Gastrocnemius medialis (tissue), 4 donors: Measurements from ENCODE around the gene FAM13A. TPM values are rescaled to one million over a fixed set of nuclear protein-coding genes. Genes with fewer than 3 reads are reported as not detected.
A peak's percentile ranks its signal among the peaks of the same experiment; 100 is the strongest.

Experiments used
- ATAC-seq, 2 donors: fragments of 150-250 bp; one replicate each; pipeline ENCODE4 v1.9.1; 2016
- DNase-seq, 2 donors: peaks; one replicate each; pipeline ENCODE4 v3.0.0-alpha.2; 2019
- H3K27ac ChIP-seq, 4 donors: fragments of 200-600 bp; sonication (generic); 1 replicate in 1 of 4; 2 replicates in 3 of 4; pipeline ENCODE4 v1.5.1; 2016 to 2018; ENCODE audit warnings: mild to moderate bottlenecking in 2 of 4, moderate library complexity in 1 of 4
- H3K27me3 ChIP-seq, 3 donors: fragments of 200-600 bp; sonication (generic) in 2 of 3; 1 replicate in 1 of 3; 2 replicates in 2 of 3; pipeline versions ENCODE4 v1.5.1 to v1.6.0; 2016 to 2019; ENCODE audit warnings: mild to moderate bottlenecking in 1 of 3, moderate library complexity in 1 of 3
- H3K36me3 ChIP-seq, 2 donors: fragments of 200-600 bp; sonication (generic) in 1 of 2; one replicate each; pipeline ENCODE4 v1.5.1; 2017 to 2018
- H3K4me1 ChIP-seq, 2 donors: fragments of 200-600 bp; sonication (generic) in 1 of 2; one replicate each; pipeline ENCODE4 v1.5.1; 2016 to 2017; ENCODE audit warnings: mild to moderate bottlenecking in 2 of 2
- H3K4me3 ChIP-seq, 4 donors: fragments of 200-600 bp; sonication (generic) in 3 of 4; 1 replicate in 1 of 4; 2 replicates in 3 of 4; pipeline ENCODE4 v1.5.1; 2016 to 2019; ENCODE audit warnings: mild to moderate bottlenecking in 2 of 4
- H3K9me3 ChIP-seq, 3 donors: fragments of 200-600 bp; sonication (generic) in 2 of 3; 1 replicate in 1 of 3; 2 replicates in 2 of 3; pipeline ENCODE4 v1.5.1; 2016 to 2019
- CTCF ChIP-seq, 5 experiments: fragments of 450-650 bp in 3 of 5; fragments of 200-600 bp in 2 of 5; sonication (generic) in 2 of 5; IDR thresholded peaks in 4 of 5; conservative IDR thresholded peaks in 1 of 5; 1 replicate in 4 of 5; 2 replicates in 1 of 5; pipeline ENCODE4 v1.5.1; 2016 to 2019; ENCODE audit warnings: antibody characterized with exemption in 5 of 5, mild to moderate bottlenecking in 3 of 5, moderate library complexity in 3 of 5
- POLR2A ChIP-seq, 2 donors: fragments of 450-650 bp; IDR thresholded peaks; one replicate each; pipeline ENCODE4 v1.6.1; 2017; ENCODE audit warnings: antibody characterized with exemption in 2 of 2, mild to moderate bottlenecking in 2 of 2, moderate library complexity in 2 of 2
- in situ Hi-C, 4 donors: fragments of 200-750 bp; cut with MboI; loops; one replicate each; pipeline versions ENCODE4 v1.15.0 to v1.8.0; 2017; ENCODE audit warnings: low sequenced_read_pairs in 4 of 4
- intact Hi-C: fragments of 100-400 bp; cut with DNase I; formaldehyde crosslinking; loops from one replicate; pipeline ENCODE4 v1.15.1; 2023; ENCODE audit warnings: low total_unique reads
- total RNA-seq, 4 donors: library from RNA; depleted of rRNA; stranded (reverse); fragments of >200 nt; gene quantifications; one replicate each; pipeline versions ENCODE4 v1.1.0 to v1.2.3, GENCODE V29; 2016

Gene FAM13A
- 10 to 100 TPM in 3 of 4 donors, 1 to 10 TPM in 1; 6.7 to 14.1 (median 11.4) TPM for total RNA-seq

GRCh38 chr4:89056953-89057398 lies at the start of gene FAM13A:
Gene FAM13A, minus strand, starts transcription at chr4:89057185. Its CDS starts 221 bp downstream, at chr4:89056964.
- DNase-seq (peak; percentile 81 to 91), ATAC-seq (peak; percentile 100)
- TF ChIP-seq POLR2A (IDR thresholded peaks at IDR 0.05) (no peak), CTCF (IDR thresholded peaks at IDR 0.05 in 4 of 5, conservative IDR thresholded peaks at IDR 0.05 in 1 of 5) (peak in 1 of 5 experiments; percentile 18)
- Histone ChIP-seq H3K27me3 (no peaks in the 10 kb centered on the region), H3K9me3 (no peaks in the 10 kb centered on the region), H3K4me1 (peaks cover 20 to 32% of the 10 kb centered on the region in 2 donors), H3K4me3 (peak within 1 kb of the TSS; percentile 47 to 57 (median 57)), H3K27ac (peak within 1 kb of the TSS; percentile 68 to 82 (median 76)), H3K36me3 (no peaks in the 10 kb centered on the region)
- intact Hi-C loops (loop anchor here (1.0 kb wide), 1 partner anchor 54 kb away; the partner anchor contains the start of gene TIGD2), in situ Hi-C loops (loop anchor here in 1 of 4 donors (10.0 kb wide), 1 partner anchor 48 kb away; no protein-coding TSS in a partner anchor)

- DNase-seq (no peak), ATAC-seq (no peak)
- no peaks in the 10 kb centered on the region for H3K9me3 ChIP-seq
- no peak overlapping the region for H3K27ac ChIP-seq
- no peaks in the 10 kb centered on the region for H3K27me3 ChIP-seq
- TF ChIP-seq POLR2A (IDR thresholded peaks at IDR 0.05): no peak
- TF ChIP-seq CTCF (IDR thresholded peaks at IDR 0.05 in 4 of 5, conservative IDR thresholded peaks at IDR 0.05 in 1 of 5): no peak
- no peak overlapping the region for H3K4me3 ChIP-seq
- in situ Hi-C loops (loop anchor here in 1 of 4 donors (10.0 kb wide), 1 partner anchor 51 kb away; the partner anchor contains the start of gene FAM13A), intact Hi-C loops (no loop called here)
- H3K36me3 ChIP-seq: no peaks in the 10 kb centered on the region
- H3K4me1 ChIP-seq: peaks cover 0 to 2% of the 10 kb centered on the region in 2 donors
Measured at GRCh38 chr4:89105726-89106125, 48.7 kb upstream of the FAM13A start.

- no peak for TF ChIP-seq POLR2A (IDR thresholded peaks at IDR 0.05)
- no peak for TF ChIP-seq CTCF (IDR thresholded peaks at IDR 0.05 in 4 of 5, conservative IDR thresholded peaks at IDR 0.05 in 1 of 5)
- no peak for ATAC-seq
- Histone ChIP-seq H3K4me1 (no peaks in the 10 kb centered on the region), H3K27ac (no peak overlapping the region), H3K9me3 (no peaks in the 10 kb centered on the region), H3K36me3 (no peaks in the 10 kb centered on the region), H3K4me3 (no peak overlapping the region), H3K27me3 (no peaks in the 10 kb centered on the region)
- no peak for DNase-seq
- intact Hi-C loops (no loop called here), in situ Hi-C loops (loop anchor here in 1 of 4 donors (10.0 kb wide), 1 partner anchor 47 kb away; the partner anchor contains the start of gene FAM13A)
Measured at GRCh38 chr4:89101256-89102161, 44.5 kb upstream of the FAM13A start.

- intact Hi-C loops (no loop called here), in situ Hi-C loops (loop anchor here in 1 of 4 donors (10.0 kb wide), 1 partner anchor 46 kb away; the partner anchor contains the start of gene FAM13A)
- ATAC-seq (no peak), DNase-seq (no peak)
- no peak overlapping the region for H3K4me3 ChIP-seq
- no peaks in the 10 kb centered on the region for H3K4me1 ChIP-seq
- no peaks in the 10 kb centered on the region for H3K9me3 ChIP-seq
- TF ChIP-seq CTCF (IDR thresholded peaks at IDR 0.05 in 4 of 5, conservative IDR thresholded peaks at IDR 0.05 in 1 of 5): no peak
- TF ChIP-seq POLR2A (IDR thresholded peaks at IDR 0.05): no peak
- H3K27ac ChIP-seq: no peak overlapping the region
- H3K36me3 ChIP-seq: no peaks in the 10 kb centered on the region
- H3K27me3 ChIP-seq: no peaks in the 10 kb centered on the region
Measured at GRCh38 chr4:89100853-89101252, 43.9 kb upstream of the FAM13A start.
